T-cell (primary cell): Measurements from ENCODE around the gene OR2A1. TPM values are rescaled to one million over a fixed set of nuclear protein-coding genes. Genes with fewer than 3 reads are reported as not detected.
"Not testable (repeated sequence)": the region's sequence is repeated elsewhere in the genome, so short reads cannot be mapped to it uniquely, and the experiment has no call there.

Source experiments
- ATAC-seq, 4 experiments: fragments of 200-7000 bp in 3 of 4; fragments of 150-1000 bp in 1 of 4; cut with Tn5 transposase; replicated peaks in 1 of 4; 1 replicate in 3 of 4; 2 replicates in 1 of 4; pipeline ENCODE4 v1.10.0; 2021; ENCODE audit warnings: moderate library complexity in 3 of 4, mild to moderate bottlenecking in 2 of 4, moderate number of reproducible peaks in 1 of 4
- CTCF ChIA-PET, 2 donors: fragments of 300-600 bp; sonication (Branson Sonifier 250); formaldehyde crosslinking; loops; one replicate each; lab custom pipeline; 2022; ENCODE audit warnings: antibody characterized with exemption in 2 of 2; lab: Charles Lee
- POLR2A ChIA-PET, 2 donors: fragments of 300-600 bp; sonication (Branson Sonifier 250); formaldehyde crosslinking; loops; one replicate each; lab custom pipeline; 2022; ENCODE audit warnings: antibody characterized with exemption in 2 of 2; lab: Charles Lee
- DNase-seq, 35 experiments: peaks; one replicate each; pipeline versions ENCODE4 v3.0.0 to v3.0.0-alpha.2; 2013 to 2023
- H3K27ac ChIP-seq: one replicate; pipeline ENCODE4 v1.5.1; 2013; ENCODE audit warnings: low read length
- H3K27me3 ChIP-seq, 2 experiments: replicated peaks in 1 of 2; 1 replicate in 1 of 2; 2 replicates in 1 of 2; pipeline versions ENCODE4 v1.6.1 to v1.7.0; 2013; ENCODE audit warnings: low read length in 1 of 2, mixed read lengths in 1 of 2; ENCODE audit not compliant: control insufficient read depth in 2 of 2, insufficient read depth in 2 of 2; ENCODE audit errors: extremely low read depth in 1 of 2
- H3K36me3 ChIP-seq, 2 donors: 1 replicate in 1 of 2; 2 replicates in 1 of 2; pipeline versions ENCODE4 v1.6.1 to v1.7.0; 2013; ENCODE audit warnings: low read length in 1 of 2; ENCODE audit not compliant: control insufficient read depth in 2 of 2, insufficient read depth in 1 of 2; ENCODE audit errors: extremely low read depth in 1 of 2
- H3K4me1 ChIP-seq, 2 experiments: 1 replicate in 1 of 2; 2 replicates in 1 of 2; pipeline versions ENCODE4 v1.6.1 to v1.7.0; 2013; ENCODE audit warnings: low read length in 2 of 2, mixed read lengths in 1 of 2; ENCODE audit not compliant: insufficient read depth in 2 of 2, control insufficient read depth in 1 of 2; ENCODE audit errors: extremely low read depth in 1 of 2
- H3K4me3 ChIP-seq, 2 donors: 1 replicate in 1 of 2; 2 replicates in 1 of 2; pipeline versions ENCODE4 v1.5.1 to v1.7.0; 2013; ENCODE audit warnings: mild to moderate bottlenecking in 2 of 2, low read length in 1 of 2, moderate library complexity in 1 of 2; ENCODE audit not compliant: control insufficient read depth in 1 of 2; ENCODE audit errors: extremely low read depth in 1 of 2
- H3K9me3 ChIP-seq: 2 replicates; pipeline ENCODE4 v1.7.0; 2013
- H3K27ac Mint-ChIP-seq, 2 donors: one replicate each; pipeline ENCODE4 v1.8.0; 2020 to 2021; ENCODE audit warnings: mild to moderate bottlenecking in 2 of 2, mixed read lengths in 2 of 2
- H3K27me3 Mint-ChIP-seq, 2 donors: one replicate each; pipeline ENCODE4 v1.8.0; 2021 to 2022; ENCODE audit warnings: mixed read lengths in 2 of 2
- H3K36me3 Mint-ChIP-seq: one replicate; pipeline ENCODE4 v1.8.0; 2021; ENCODE audit warnings: mixed read lengths
- H3K4me1 Mint-ChIP-seq, 3 donors: one replicate each; pipeline ENCODE4 v1.8.0; 2020 to 2022; ENCODE audit warnings: mixed read lengths in 3 of 3, mild to moderate bottlenecking in 1 of 3
- H3K4me3 Mint-ChIP-seq, 3 donors: one replicate each; pipeline ENCODE4 v1.8.0; 2020 to 2022; ENCODE audit warnings: mild to moderate bottlenecking in 3 of 3, mixed read lengths in 3 of 3, moderate library complexity in 3 of 3
- H3K9me3 Mint-ChIP-seq, 3 donors: one replicate each; pipeline ENCODE4 v1.8.0; 2020 to 2022; ENCODE audit warnings: mixed read lengths in 3 of 3
- WGBS: methylation state at CpG from one replicate; pipeline ENCODE4 v1.1.5; 2013; ENCODE audit warnings: missing lambda C conversion rate; ENCODE audit not compliant: insufficient coverage; 5-methylcytosine and 5-hydroxymethylcytosine counted together
- total RNA-seq, 35 experiments: library from RNA in 6 of 35; stranded (reverse) in 6 of 35; fragments of 120-200 nt in 1 of 35; gene quantifications; one replicate each; pipeline versions ENCODE4 v1.2.1 to v1.2.4 and lab custom pipeline; 2013 to 2026

OR2A1 gene
- total RNA-seq, 5 donors from 2014 or later (not counting 1 experiment from before 2014, with no cell fraction given), result not detected

GRCh38 chr7:144369221-144369620 is 57.0 kb downstream of the OR2A1 start:
- POLR2A ChIA-PET, CTCF ChIA-PET, DNase-seq, H3K27me3 ChIP-seq, H3K36me3 Mint-ChIP-seq, H3K27me3 Mint-ChIP-seq, H3K27ac ChIP-seq, H3K27ac Mint-ChIP-seq, H3K9me3 ChIP-seq, ATAC-seq, H3K4me1 Mint-ChIP-seq, H3K4me1 ChIP-seq, H3K36me3 ChIP-seq, H3K4me3 Mint-ChIP-seq, H3K9me3 Mint-ChIP-seq, H3K4me3 ChIP-seq: not testable (repeated sequence)
- WGBS, result no CpG with 5 or more reads among the region's 7 CpGs

Other genes starting within 250 kb of the OR2A1 start
- not detected for gene OR2A25, start 242.6 kb upstream of the OR2A1 start, total RNA-seq
- gene OR2A12, start 226.1 kb upstream of the OR2A1 start, total RNA-seq, result not detected
- not detected for gene OR2A2, start 202.8 kb upstream of the OR2A1 start, total RNA-seq
- not detected for gene OR2A14, start 189.2 kb upstream of the OR2A1 start, total RNA-seq
- 1 to 10 TPM in 3 of 5 donors, under 1 TPM in 2; 0.41 to 2.2 (median 1.0) TPM for gene CTAGE4, start 129.0 kb upstream of the OR2A1 start, total RNA-seq
- gene ARHGEF35, start 116.6 kb upstream of the OR2A1 start, total RNA-seq, result 1 to 10 TPM in 4 of 5 donors, under 1 TPM in 1; 0.98 to 2.5 (median 1.7) TPM
- gene OR2A42, start 72.8 kb upstream of the OR2A1 start, total RNA-seq, result under 1 TPM in 2 of 5 donors, not detected in 3; 0.09 to 0.13 TPM
- 1 to 10 TPM; 1.5 to 5.6 (median 2.5) TPM for gene OR2A7, start 47.6 kb upstream of the OR2A1 start, total RNA-seq
- 1 to 10 TPM in 1 of 5 donors, under 1 TPM in 1, not detected in 3; 0.66 to 1.2 TPM for gene CTAGE8, start 43.1 kb upstream of the OR2A1 start, total RNA-seq
- gene ARHGEF5, start 43.0 kb downstream of the OR2A1 start, total RNA-seq, result 1 to 10 TPM; 4.9 to 8.4 (median 5.9) TPM
- not detected for gene NOBOX, start 91.3 kb downstream of the OR2A1 start, total RNA-seq